HFF-Myc (cell line): ENCODE results near the gene SORL1-AS1.
"Not testable (repeated sequence)": the region's sequence is repeated elsewhere in the genome, so short reads cannot be mapped to it uniquely, and the experiment has no call there.

Experiments
- DNase-seq: peaks from one replicate; pipeline ENCODE4 v3.0.0-alpha.2; 2011; ENCODE audit warnings: low read depth; ENCODE audit errors: extremely low read depth
- H3K4me3 ChIP-seq: replicated peaks from 2 replicates; pipeline ENCODE4 v1.5.1; 2011; ENCODE audit warnings: low read depth, mild to moderate bottlenecking, control low read depth, low read length
- TF ChIP-seq, protein P1 (sequence below): IDR thresholded peaks from 2 replicates; pipeline ENCODE4 v1.5.1; 2012; ENCODE audit warnings: mild to moderate bottlenecking, low read depth, low read length, control low read depth; ENCODE audit errors: missing control alignments

The SORL1-AS1 gene

DNA sequence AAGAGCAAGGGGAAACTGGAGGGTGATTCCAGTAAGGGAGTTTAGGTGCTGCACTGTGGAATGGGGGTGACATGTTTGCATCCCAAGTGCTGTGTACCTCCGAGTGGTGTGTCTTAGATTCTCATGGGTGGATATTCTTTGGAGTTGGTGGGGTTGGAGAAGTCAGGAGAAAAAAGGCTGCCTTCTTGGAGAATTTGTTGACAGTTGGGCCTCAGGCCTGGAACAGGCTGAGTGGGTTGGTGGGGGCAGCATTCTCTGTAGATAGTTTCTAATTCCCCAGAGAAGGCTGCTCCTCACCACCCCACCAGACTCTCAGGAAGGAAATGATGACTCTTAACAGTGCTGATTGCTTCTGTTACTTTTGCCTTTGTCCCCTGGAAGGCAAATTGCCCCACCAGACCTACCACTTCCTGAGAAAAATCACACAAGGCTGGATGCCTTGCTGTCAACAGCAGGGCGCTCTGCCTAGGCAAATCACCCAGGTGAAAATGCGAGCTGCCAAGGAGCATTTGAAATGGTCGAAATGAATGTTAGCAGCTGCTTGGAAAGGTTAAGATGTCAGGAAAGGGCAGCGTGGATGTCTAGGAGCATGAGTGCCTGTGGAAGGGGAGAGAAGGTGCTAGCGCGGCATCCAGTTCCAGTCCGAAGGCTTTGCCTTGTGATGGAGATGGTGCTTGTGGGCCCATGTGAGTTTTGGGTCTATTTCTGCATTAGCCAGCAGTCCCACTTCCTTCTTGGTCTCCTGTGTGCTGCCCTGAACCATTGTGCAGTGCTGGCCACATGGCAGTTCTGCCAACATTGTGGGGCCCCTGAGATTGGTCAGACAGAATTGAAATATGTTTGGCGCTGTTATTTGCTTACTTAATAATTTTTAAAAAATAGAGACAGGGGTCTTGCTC is 29.7 kb upstream of the SORL1-AS1 start:
- H3K4me3 ChIP-seq = no peak overlapping the region
- no peak for DNase-seq
- TF ChIP-seq, protein P1, sequence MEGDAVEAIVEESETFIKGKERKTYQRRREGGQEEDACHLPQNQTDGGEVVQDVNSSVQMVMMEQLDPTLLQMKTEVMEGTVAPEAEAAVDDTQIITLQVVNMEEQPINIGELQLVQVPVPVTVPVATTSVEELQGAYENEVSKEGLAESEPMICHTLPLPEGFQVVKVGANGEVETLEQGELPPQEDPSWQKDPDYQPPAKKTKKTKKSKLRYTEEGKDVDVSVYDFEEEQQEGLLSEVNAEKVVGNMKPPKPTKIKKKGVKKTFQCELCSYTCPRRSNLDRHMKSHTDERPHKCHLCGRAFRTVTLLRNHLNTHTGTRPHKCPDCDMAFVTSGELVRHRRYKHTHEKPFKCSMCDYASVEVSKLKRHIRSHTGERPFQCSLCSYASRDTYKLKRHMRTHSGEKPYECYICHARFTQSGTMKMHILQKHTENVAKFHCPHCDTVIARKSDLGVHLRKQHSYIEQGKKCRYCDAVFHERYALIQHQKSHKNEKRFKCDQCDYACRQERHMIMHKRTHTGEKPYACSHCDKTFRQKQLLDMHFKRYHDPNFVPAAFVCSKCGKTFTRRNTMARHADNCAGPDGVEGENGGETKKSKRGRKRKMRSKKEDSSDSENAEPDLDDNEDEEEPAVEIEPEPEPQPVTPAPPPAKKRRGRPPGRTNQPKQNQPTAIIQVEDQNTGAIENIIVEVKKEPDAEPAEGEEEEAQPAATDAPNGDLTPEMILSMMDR = no peak

DNA sequence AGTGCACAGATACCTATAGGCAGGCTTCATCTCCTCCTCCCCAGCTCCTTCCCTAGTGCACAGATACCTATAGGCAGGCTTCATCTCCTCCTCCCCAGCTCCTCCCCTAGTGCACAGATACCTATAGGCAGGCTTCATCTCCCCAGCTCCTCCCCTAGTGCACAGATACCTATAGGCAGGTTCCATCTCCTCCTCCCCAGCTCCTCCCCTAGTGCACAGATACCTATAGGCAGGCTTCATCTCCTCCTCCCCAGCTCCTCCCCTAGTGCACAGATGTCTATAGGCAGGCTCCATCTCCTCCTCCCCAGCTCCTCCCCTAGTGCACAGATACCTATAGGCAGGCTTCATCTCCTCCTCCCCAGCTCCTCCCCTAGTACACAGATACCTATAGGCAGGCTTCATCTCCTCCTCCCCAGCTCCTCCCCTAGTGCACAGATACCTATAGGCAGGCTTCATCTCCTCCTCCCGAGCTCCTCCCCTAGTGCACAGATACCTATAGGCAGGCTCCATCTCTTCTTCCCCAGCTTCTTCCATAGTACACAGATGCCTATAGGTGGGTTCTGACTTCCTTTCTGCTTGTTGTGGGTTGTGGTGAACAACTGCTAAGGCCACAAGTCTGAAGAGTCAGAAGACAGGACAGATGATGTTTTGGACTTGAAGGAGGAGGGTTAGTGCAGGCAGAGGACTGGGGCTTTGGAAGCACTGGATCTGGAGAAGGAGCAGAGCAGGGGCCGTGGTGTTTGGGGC is 28.9 kb upstream of the SORL1-AS1 start:
- not testable (repeated sequence) for H3K4me3 ChIP-seq, DNase-seq

DNA sequence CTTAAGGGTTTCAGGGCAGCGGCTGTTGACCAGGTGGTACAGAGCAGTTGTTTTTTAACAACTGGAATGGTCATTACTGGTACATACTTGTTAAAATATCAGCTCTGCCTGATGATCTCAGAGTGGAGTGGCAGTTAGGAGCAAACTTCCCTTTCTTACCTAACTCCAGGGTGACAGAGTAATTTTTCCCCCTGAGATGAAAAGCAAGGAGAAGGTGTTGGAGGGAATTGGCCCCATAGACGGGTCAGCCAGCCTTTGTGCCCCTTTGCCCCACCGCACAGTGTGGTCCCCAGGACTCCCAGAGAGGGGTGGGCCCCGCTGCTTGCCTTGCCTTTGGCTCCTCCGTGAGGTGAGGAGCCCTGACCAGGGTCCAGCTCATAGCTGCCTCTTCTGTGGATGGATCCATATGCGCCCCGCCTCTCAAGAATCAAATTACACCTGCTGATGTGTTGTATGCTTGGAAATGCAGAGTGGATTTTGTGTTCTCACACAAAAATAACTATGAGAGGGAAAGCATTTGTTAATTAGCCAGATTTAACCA is 27.0 kb upstream of the SORL1-AS1 start:
- no peak for DNase-seq
- no peak overlapping the region for H3K4me3 ChIP-seq
- TF ChIP-seq, protein P1 = no peak

DNA sequence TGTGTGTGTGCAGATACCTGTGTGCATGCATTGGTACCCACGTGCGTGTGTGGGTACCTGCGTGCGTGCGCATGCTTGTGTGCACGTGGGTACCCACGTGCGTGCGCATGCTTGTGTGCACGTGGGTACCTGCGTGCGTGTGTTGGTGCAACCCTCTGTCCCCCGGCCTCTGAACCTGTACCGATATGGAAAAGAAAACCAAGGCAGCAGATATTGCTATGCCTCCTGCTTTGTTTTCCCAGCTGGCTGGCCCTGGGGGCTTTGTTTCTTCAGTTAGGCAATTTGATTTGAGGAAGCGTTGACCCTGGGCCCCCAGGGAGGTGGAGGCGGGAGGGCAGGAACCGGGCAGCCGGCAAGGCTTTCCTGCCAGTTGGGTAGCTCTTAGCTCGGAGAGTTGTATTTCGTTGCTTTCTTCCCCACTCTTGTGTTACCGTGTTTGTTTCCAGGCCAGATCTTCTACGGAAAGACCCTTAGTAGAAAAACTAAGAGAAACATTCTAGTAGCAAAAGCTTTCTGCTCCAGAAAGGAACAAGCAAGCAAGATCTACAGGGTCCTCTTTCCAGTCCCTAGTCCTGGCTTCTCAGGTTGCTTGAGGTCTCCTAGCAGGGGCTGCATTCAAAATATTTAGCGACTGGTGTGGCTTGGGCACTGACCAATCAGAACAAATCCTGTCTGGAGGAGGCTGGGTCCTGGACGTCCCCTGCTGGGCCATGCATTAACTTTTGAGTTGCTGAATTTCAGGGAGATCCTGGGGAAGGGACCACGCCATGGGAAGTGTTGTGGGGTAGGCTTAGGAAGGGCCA is 26.3 kb upstream of the SORL1-AS1 start:
- H3K4me3 ChIP-seq = no peak overlapping the region
- DNase-seq = no peak
- TF ChIP-seq, protein P1 = no peak

DNA sequence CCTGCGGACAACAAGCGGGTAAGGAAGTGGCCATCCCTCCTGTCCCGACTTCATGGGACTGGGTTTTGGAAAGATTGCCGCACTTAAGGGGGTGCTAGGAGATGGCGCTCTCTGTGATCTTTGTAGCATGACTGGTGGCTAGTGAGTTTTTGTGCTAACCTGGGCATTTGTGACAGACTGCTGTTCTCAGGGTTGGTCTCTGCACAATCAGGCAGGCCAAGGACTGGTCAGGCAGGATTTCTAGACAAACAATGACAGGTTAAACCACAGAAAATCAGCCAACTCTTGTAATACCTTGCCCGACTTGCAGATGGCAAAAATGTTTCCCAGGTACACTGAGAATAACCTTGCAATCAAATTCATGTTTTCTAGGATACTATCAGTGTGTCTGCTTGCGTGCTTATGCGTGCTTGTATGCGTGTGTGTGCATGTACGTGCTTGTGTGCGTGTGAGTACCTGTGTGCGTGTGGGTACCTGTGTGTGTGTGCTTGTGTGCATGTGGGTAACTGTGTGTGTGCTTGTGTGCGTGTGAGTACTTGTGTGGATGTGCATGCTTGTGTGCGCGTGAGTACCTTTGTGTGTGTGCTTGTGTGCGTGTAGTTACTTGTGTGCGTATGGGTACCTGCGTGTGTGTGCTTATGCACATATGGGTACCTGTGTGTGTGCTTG is 25.6 kb upstream of the SORL1-AS1 start:
- H3K4me3 ChIP-seq = no peak overlapping the region
- TF ChIP-seq, protein P1 = no peak
- DNase-seq = no peak

DNA sequence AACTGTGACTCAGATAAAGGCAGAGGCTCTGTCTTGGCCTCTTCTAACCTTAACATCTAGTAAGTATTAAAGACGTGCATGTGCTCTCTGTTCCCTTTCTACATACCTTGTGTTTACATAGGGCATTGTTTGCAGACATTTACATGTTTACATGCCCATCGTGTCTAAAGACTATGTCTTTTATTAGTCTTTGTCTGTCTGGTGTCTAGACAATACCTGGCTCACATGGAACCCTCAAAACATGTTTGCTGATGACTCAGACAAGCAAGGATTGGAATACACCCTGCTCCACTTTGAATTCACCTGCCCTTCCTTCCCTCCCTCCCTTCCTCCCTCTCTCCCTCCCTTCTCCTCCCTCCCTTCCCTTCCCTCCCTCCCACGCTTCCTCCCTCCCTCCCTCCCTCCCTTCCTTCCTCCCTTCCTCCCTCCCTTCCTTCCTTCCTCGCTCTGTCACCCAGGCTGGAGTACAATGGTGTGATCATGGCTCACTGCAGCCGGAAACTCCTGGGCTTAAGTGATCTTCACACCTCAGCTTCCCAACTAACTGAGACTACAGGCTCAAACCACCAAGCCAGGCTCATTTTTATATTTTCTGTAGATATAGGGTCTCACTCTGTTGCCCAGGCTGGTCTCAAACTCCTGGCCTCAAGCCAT is 23.7 kb upstream of the SORL1-AS1 start:
- TF ChIP-seq, protein P1 = no peak
- no peak for DNase-seq
- no peak overlapping the region for H3K4me3 ChIP-seq
